Spleen (tissue), 11 donors: ENCODE results near the gene NAE1. TPM values are rescaled to one million over a fixed set of nuclear protein-coding genes. Genes with fewer than 3 reads are reported as not detected.

Experiments used
- DNase-seq: peaks from one replicate; pipeline ENCODE4 v3.0.0-alpha.2; 2020
- H3K27ac ChIP-seq, 8 donors: fragments of 200-600 bp; sonication (generic) in 7 of 8; 1 replicate in 4 of 8; 2 replicates in 4 of 8; pipeline versions ENCODE4 v1.5.0 to v1.8.0; 2016 to 2021; ENCODE audit warnings: inconsistent platforms in 4 of 8, mild to moderate bottlenecking in 4 of 8, moderate library complexity in 1 of 8
- H3K27me3 ChIP-seq, 7 donors: fragments of 200-600 bp; sonication (generic) in 6 of 7; replicated peaks in 1 of 7; 1 replicate in 4 of 7; 2 replicates in 3 of 7; pipeline versions ENCODE4 v1.5.0 to v1.8.0; 2016 to 2021; ENCODE audit warnings: inconsistent platforms in 3 of 7, mild to moderate bottlenecking in 1 of 7
- H3K36me3 ChIP-seq, 6 donors: fragments of 200-600 bp; sonication (generic) in 5 of 6; 1 replicate in 4 of 6; 2 replicates in 2 of 6; pipeline versions ENCODE4 v1.5.0 to v1.8.0; 2016 to 2021; ENCODE audit warnings: inconsistent platforms in 2 of 6
- H3K4me1 ChIP-seq, 6 donors: fragments of 200-600 bp; sonication (generic) in 5 of 6; 1 replicate in 3 of 6; 2 replicates in 3 of 6; pipeline versions ENCODE4 v1.5.0 to v1.8.0; 2016 to 2021; ENCODE audit warnings: inconsistent platforms in 3 of 6
- H3K4me3 ChIP-seq, 8 donors: fragments of 200-600 bp; sonication (generic) in 7 of 8; 1 replicate in 4 of 8; 2 replicates in 4 of 8; pipeline versions ENCODE4 v1.5.0 to v1.8.0; 2016 to 2021; ENCODE audit warnings: inconsistent platforms in 4 of 8, mild to moderate bottlenecking in 4 of 8, moderate library complexity in 2 of 8
- H3K9me3 ChIP-seq, 8 donors: fragments of 200-600 bp; sonication (generic) in 7 of 8; 1 replicate in 4 of 8; 2 replicates in 4 of 8; pipeline versions ENCODE4 v1.5.0 to v1.8.0; 2016 to 2021; ENCODE audit warnings: inconsistent platforms in 4 of 8
- POLR2A ChIP-seq, 3 donors: fragments of 450-650 bp; IDR thresholded peaks; one replicate each; pipeline ENCODE4 v1.5.1; 2017; ENCODE audit warnings: antibody characterized with exemption in 3 of 3, mild to moderate bottlenecking in 1 of 3
- POLR2AphosphoS5 ChIP-seq, 3 donors: sonication (generic); formaldehyde crosslinking; IDR thresholded peaks; one replicate each; pipeline ENCODE4 v1.5.1; 2017; ENCODE audit warnings: antibody characterized with exemption in 3 of 3
- WGBS, 5 donors: extraction: QIAGEN DNeasy Blood & Tissue Kit in 3 of 5; methylation state at CpG; one replicate each; pipeline versions ENCODE4 v1.1.5 to v1.1.7; 2013 to 2018; 5-methylcytosine and 5-hydroxymethylcytosine counted together
- intact Hi-C: fragments of 100-400 bp; cut with DNase I; formaldehyde crosslinking; loops from one replicate; pipeline ENCODE4 v1.15.0; 2023; ENCODE audit warnings: low total_unique reads
- polyA plus RNA-seq, 3 donors: library from polyadenylated mRNA; stranded (reverse); fragments of 200-250 nt; gene quantifications; one replicate each; pipeline ENCODE4 v1.2.1, GENCODE V29; 2013
- total RNA-seq, 7 donors: library from RNA; depleted of rRNA in 3 of 7; stranded (reverse); fragments of >200 nt in 3 of 7; fragmentation: NEBNext Ultra II Directional in 4 of 7; extraction: Animal tissue kit (Norgen Biotek cat#: 25700) in 4 of 7; gene quantifications; one replicate each; pipeline versions ENCODE4 v1.1.0 to v1.2.1, GENCODE V29; 2016 to 2021
- TF ChIP-seq, protein P1 (sequence below), 11 experiments: fragments of 200-600 bp in 7 of 11; fragments of 450-650 bp in 4 of 11; sonication (generic) in 4 of 11; IDR thresholded peaks in 8 of 11; conservative IDR thresholded peaks in 3 of 11; 1 replicate in 7 of 11; 2 replicates in 4 of 11; pipeline versions ENCODE4 v1.4.0 to v1.8.0; 2016 to 2021; ENCODE audit warnings: antibody characterized with exemption in 11 of 11, inconsistent platforms in 4 of 11, mild to moderate bottlenecking in 1 of 11
- donor health status: healthy with polysubstance abuse.
- donor health status: DM: no; HTN: no; CAD: no; lungs with moderate emphysema.
- donor health status: DM: no; HTN: no; CAD: no.
- donor health status: Bipolar disorder and iron deficiency.
- donor health status: healthy.
- donor health status: DM: no; HTN: no; CAD: no.
- donor health status: DM: yes; HTN: yes; CAD: no.

Gene NAE1
- total and polyA plus RNA-seq, 10 donors, result 29.7 to 51.4 (median 38.8) TPM

DNA sequence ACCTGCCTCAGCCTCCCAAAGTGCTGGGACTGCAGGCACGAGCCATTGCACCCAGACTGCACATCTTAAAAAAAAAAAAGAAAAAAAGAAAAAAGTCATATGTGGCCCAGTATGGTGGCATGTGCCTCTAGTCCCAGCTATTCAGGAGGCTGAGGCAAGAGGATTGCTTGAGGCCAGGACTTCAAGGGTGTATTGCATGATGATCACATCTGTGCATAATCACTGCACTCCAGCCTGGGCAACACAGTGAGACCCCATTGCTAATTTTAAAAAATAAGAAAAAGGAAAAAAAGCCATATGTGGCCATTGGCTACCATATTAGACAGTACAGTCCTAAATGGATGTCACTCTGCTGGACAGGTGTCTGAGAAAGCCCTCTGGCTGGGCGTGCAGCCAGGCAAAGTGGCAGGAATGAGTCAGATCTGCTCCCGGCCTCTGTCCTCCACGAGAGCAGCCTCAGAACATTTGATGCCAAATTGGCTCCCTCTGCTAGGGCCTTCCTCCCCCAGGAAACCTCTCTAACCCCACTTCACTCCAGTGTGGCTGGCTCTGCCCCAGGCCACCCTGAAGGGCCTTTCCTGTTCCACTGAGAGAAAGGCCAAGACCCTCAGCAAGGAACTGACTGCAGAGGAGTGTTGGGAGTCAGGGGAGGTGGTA is 28.1 kb upstream of the NAE1 start:
- Histone ChIP-seq H3K27me3 (no peaks in the 10 kb centered on the region), H3K4me1 (no peaks in the 10 kb centered on the region), H3K9me3 (no peaks in the 10 kb centered on the region), H3K27ac (no peak overlapping the region), H3K36me3 (no peaks in the 10 kb centered on the region), H3K4me3 (no peak overlapping the region)
- TF ChIP-seq POLR2AphosphoS5 (IDR thresholded peaks at IDR 0.05) (peak; percentile 16 to 46 (median 26)), POLR2A (IDR thresholded peaks at IDR 0.05) (no peak)
- intact Hi-C loops, result no loop called here
- WGBS, 5 donors, result 43 to 66% (median 60%) methylated on average over 4 of the region's 4 CpGs
- peak; percentile 52 for DNase-seq

DNA sequence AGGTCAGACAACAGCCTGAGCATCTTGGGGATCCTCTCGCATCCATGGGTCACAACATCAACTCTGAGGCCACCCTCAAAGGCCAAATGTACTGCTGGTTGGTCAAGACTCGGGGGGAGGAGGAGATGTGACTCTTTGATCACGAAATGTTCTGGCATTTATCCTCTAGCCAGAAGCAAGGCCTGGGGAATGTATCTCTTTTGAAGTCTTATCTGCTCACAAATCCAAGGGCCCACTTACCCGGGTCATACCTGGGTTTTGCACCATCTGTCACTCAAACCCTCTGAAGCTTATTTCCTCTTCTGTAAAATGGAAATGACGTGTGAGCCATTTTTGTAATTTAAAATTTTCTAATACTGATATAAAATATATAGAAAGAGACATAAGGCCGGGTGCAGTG is 26.7 kb upstream of the NAE1 start:
- Histone ChIP-seq H3K36me3 (no peaks in the 10 kb centered on the region), H3K27ac (no peak overlapping the region), H3K4me3 (no peak overlapping the region), H3K4me1 (no peaks in the 10 kb centered on the region), H3K27me3 (no peaks in the 10 kb centered on the region), H3K9me3 (no peaks in the 10 kb centered on the region)
- WGBS, 5 donors, result 75 to 86% (median 83%) methylated on average over 6 of the region's 6 CpGs
- TF ChIP-seq POLR2A (IDR thresholded peaks at IDR 0.05) (no peak), POLR2AphosphoS5 (IDR thresholded peaks at IDR 0.05) (no peak)
- TF ChIP-seq, protein P1, sequence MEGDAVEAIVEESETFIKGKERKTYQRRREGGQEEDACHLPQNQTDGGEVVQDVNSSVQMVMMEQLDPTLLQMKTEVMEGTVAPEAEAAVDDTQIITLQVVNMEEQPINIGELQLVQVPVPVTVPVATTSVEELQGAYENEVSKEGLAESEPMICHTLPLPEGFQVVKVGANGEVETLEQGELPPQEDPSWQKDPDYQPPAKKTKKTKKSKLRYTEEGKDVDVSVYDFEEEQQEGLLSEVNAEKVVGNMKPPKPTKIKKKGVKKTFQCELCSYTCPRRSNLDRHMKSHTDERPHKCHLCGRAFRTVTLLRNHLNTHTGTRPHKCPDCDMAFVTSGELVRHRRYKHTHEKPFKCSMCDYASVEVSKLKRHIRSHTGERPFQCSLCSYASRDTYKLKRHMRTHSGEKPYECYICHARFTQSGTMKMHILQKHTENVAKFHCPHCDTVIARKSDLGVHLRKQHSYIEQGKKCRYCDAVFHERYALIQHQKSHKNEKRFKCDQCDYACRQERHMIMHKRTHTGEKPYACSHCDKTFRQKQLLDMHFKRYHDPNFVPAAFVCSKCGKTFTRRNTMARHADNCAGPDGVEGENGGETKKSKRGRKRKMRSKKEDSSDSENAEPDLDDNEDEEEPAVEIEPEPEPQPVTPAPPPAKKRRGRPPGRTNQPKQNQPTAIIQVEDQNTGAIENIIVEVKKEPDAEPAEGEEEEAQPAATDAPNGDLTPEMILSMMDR (IDR thresholded peaks at IDR 0.05 in 8 of 11, conservative IDR thresholded peaks at IDR 0.05 in 3 of 11), result no peak
- DNase-seq, result peak; percentile 1
- intact Hi-C loops, result no loop called here

DNA sequence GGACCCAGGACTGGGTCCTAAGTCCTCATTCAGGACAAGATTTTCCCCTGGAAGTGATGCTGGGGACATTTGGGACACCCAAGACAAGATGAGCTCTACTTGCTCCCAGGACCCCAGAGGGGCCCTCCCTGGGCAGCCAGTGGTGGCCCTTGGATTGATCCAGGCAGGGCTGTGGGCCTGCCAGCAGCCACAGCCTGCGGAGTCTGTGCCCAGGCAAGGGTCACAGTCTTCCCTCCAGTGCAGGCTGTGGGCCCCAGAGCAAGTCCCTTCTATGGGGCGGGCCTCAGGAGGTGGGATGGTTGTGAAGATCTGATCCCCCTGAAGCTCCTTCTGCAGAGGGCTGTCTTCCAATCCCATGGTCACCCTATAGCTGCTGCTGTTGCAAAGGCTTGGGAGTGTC is 26.0 kb upstream of the NAE1 start:
- TF ChIP-seq POLR2AphosphoS5 (IDR thresholded peaks at IDR 0.05), result no peak
- TF ChIP-seq, protein P1 (IDR thresholded peaks at IDR 0.05 in 8 of 11, conservative IDR thresholded peaks at IDR 0.05 in 3 of 11), result no peak
- TF ChIP-seq POLR2A (IDR thresholded peaks at IDR 0.05), result no peak
- peak; percentile 49 for DNase-seq
- H3K36me3 ChIP-seq, result no peaks in the 10 kb centered on the region
- no peak overlapping the region for H3K27ac ChIP-seq
- H3K27me3 ChIP-seq, result no peaks in the 10 kb centered on the region
- no peaks in the 10 kb centered on the region for H3K9me3 ChIP-seq
- no peaks in the 10 kb centered on the region for H3K4me1 ChIP-seq
- WGBS, 5 donors, result 82 to 99% (median 97%) methylated on average over 2 of the region's 2 CpGs; no CpG with 5 or more reads in 1 of the 5 donors
- no peak overlapping the region for H3K4me3 ChIP-seq
- intact Hi-C loops, result no loop called here

DNA sequence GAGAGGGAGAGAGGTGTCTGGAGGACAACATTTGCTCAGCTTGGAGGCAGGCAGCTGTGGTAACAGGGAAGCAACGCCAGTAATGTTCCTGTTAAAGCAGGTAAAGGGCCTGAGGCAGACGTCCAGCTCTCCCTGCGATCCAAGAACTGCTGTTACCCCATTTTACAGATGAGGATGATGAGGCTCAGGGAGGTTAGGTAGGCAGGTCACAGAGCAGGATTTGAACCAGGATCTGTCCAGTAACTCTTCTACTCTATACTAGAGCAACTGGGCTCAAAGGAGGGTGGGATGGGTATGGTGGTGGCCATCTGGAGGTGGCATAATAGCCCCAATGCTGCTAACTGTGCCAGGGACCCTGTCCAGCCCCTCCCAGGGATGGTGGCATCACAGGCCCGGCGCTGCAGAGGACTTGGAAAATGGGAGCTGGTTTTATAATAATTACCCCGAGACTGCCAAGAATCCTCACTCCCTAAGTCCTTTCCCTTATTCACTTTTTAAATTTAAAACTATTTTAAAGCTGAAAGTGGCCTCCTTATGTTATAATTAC is 25.5 kb upstream of the NAE1 start:
- peak; percentile 15 for DNase-seq
- Histone ChIP-seq H3K4me3 (no peak overlapping the region), H3K4me1 (no peaks in the 10 kb centered on the region), H3K9me3 (no peaks in the 10 kb centered on the region), H3K27ac (no peak overlapping the region), H3K36me3 (no peaks in the 10 kb centered on the region), H3K27me3 (no peaks in the 10 kb centered on the region)
- no peak for TF ChIP-seq POLR2A (IDR thresholded peaks at IDR 0.05)
- TF ChIP-seq, protein P1 (IDR thresholded peaks at IDR 0.05 in 8 of 11, conservative IDR thresholded peaks at IDR 0.05 in 3 of 11), result no peak
- no peak for TF ChIP-seq POLR2AphosphoS5 (IDR thresholded peaks at IDR 0.05)
- intact Hi-C loops, result no loop called here
- WGBS, 5 donors, result 90 to 95% (median 92%) methylated on average over 6 of the region's 6 CpGs
